Uterus (tissue), 4 donors: ENCODE measurements around the gene TMEM88. TPM values are rescaled to one million over a fixed set of nuclear protein-coding genes. Genes with fewer than 3 reads are reported as not detected.

Experiments
- DNase-seq, 2 donors: peaks; one replicate each; pipeline ENCODE4 v3.0.0-alpha.2; 2019 to 2020
- H3K27ac ChIP-seq, 2 donors: fragments of 200-600 bp; sonication (generic); 1 replicate in 1 of 2; 2 replicates in 1 of 2; pipeline ENCODE4 v1.5.1; 2016 to 2018
- H3K27me3 ChIP-seq, 2 donors: fragments of 200-600 bp; sonication (generic); one replicate each; pipeline ENCODE4 v1.5.1; 2018 to 2019; ENCODE audit warnings: control low read depth in 1 of 2
- H3K36me3 ChIP-seq, 2 donors: fragments of 200-600 bp; sonication (generic); one replicate each; pipeline ENCODE4 v1.5.1; 2019; ENCODE audit warnings: control low read depth in 1 of 2
- H3K4me1 ChIP-seq, 2 donors: fragments of 200-600 bp; sonication (generic); one replicate each; pipeline ENCODE4 v1.5.1; 2018 to 2019; ENCODE audit warnings: control low read depth in 1 of 2
- H3K4me3 ChIP-seq, 2 donors: fragments of 200-600 bp; sonication (generic); 1 replicate in 1 of 2; 2 replicates in 1 of 2; pipeline ENCODE4 v1.5.1; 2018 to 2019; ENCODE audit warnings: mild to moderate bottlenecking in 1 of 2
- H3K9me3 ChIP-seq, 2 donors: fragments of 200-600 bp; sonication (generic); one replicate each; pipeline ENCODE4 v1.5.1; 2019; ENCODE audit warnings: control low read depth in 1 of 2
- POLR2A ChIP-seq, 2 donors: fragments of 450-650 bp; IDR thresholded peaks; one replicate each; pipeline ENCODE4 v1.6.1; 2016; ENCODE audit warnings: antibody characterized with exemption in 2 of 2, mild to moderate bottlenecking in 1 of 2, moderate library complexity in 1 of 2
- intact Hi-C: fragments of 100-400 bp; cut with DNase I; formaldehyde crosslinking; loops from one replicate; pipeline ENCODE4 v1.15.1; 2023; ENCODE audit warnings: low total_unique reads
- total RNA-seq, 4 donors: library from RNA; depleted of rRNA in 3 of 4; stranded (reverse); fragments of >200 nt in 3 of 4; gene quantifications; one replicate each; pipeline versions ENCODE4 v1.1.0 to v1.2.4, GENCODE V29; 2014 to 2023
- TF ChIP-seq, protein P1 (sequence below), 4 experiments: fragments of 200-600 bp in 2 of 4; fragments of 450-650 bp in 2 of 4; sonication (generic) in 2 of 4; IDR thresholded peaks; one replicate each; pipeline ENCODE4 v1.5.1; 2016 to 2019; ENCODE audit warnings: antibody characterized with exemption in 4 of 4, mild to moderate bottlenecking in 2 of 4, moderate library complexity in 1 of 4
- donor health status: DM: yes; HTN: yes; CAD: no.

TMEM88 gene
- total RNA-seq, 4 donors from 2014 or later, result 7.3 to 68.1 (median 28.1) TPM

DNA sequence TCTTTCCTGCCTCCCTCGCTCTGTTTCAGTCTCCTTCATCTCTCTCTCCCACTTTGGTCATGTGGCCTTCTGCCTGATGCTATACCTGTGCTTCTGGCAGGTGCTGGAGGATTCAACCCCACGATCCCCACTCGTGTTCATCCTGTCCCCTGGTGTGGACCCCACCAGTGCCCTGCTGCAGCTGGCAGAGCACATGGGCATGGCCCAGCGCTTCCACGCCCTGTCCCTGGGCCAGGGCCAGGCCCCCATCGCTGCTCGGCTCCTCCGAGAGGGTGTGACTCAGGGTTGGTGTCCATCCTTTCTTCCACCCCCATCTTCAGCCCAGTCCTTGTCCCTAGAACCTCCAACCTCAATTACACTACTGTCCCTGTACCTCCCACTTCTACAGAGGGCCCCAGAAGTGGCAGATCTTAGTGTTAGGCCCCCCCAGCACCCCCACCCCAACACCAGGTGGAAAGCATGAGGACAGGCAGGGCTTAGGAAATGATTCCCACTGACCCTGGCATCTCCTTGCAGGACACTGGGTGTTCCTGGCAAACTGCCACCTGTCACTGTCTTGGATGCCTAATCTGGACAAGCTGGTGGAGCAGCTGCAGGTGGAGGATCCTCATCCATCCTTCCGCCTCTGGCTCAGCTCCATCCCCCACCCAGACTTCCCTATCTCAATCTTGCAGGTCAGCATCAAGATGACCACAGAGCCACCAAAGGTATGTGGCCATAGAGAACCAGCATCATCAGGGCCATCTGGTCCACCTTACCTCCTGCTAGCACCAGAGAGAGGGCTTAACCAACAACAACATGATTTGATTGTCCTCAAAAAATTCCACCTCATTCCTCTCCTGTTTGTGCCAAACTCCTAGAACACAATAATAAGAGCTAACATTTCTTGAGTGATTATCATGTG lies 30.6 kb upstream of the TMEM88 start:
- intact Hi-C loops, result loop anchor here (10.0 kb wide), 1 partner anchor 79 kb away; no protein-coding TSS in a partner anchor

DNA sequence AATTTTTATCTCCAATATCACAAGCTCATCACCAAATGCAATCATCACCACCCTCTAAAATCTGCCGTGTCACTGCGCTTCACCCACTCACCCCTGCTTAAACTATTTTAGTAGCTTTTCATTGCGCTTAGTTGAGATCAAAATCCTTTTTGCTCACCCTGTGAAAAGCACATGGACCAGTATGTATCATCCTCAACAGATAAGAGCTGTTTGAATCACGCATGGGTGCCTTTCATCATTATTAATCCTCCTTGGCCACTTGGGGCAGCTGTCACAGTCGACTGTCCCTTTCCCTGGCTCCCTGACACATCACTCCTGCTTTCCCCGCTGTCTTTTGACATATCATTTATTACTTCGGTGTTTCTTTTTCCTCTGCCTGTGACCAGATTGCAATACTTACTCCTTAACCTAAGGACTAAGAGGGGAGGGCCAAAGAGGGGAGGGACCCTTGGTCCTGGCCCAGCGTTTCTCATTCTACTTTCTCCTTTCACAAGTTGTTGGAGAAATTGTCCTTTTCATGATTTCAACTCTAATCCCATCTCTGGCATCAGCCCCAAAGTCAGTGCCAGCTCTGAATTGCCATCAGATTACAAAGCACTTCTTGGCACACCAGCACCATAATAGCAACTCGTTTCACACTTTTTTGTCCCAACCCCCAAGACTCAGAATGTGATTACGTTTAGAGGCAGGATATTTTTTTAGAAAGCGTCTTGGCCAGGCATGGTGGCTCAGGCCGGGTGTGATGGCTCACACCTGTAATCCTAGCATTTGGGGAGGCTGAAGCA lies 29.5 kb upstream of the TMEM88 start:
- TF ChIP-seq, protein P1, sequence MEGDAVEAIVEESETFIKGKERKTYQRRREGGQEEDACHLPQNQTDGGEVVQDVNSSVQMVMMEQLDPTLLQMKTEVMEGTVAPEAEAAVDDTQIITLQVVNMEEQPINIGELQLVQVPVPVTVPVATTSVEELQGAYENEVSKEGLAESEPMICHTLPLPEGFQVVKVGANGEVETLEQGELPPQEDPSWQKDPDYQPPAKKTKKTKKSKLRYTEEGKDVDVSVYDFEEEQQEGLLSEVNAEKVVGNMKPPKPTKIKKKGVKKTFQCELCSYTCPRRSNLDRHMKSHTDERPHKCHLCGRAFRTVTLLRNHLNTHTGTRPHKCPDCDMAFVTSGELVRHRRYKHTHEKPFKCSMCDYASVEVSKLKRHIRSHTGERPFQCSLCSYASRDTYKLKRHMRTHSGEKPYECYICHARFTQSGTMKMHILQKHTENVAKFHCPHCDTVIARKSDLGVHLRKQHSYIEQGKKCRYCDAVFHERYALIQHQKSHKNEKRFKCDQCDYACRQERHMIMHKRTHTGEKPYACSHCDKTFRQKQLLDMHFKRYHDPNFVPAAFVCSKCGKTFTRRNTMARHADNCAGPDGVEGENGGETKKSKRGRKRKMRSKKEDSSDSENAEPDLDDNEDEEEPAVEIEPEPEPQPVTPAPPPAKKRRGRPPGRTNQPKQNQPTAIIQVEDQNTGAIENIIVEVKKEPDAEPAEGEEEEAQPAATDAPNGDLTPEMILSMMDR (IDR thresholded peaks at IDR 0.05), result no peak
- TF ChIP-seq POLR2A (IDR thresholded peaks at IDR 0.05), result no peak
- no peak for DNase-seq
- Histone ChIP-seq H3K36me3 (no peaks in the 10 kb centered on the region), H3K4me1 (no peaks in the 10 kb centered on the region), H3K9me3 (no peaks in the 10 kb centered on the region), H3K27ac (no peak overlapping the region), H3K27me3 (no peaks in the 10 kb centered on the region), H3K4me3 (no peak overlapping the region)
- intact Hi-C loops, result loop anchor here (10.0 kb wide), 1 partner anchor 81 kb away; no protein-coding TSS in a partner anchor

More for the DNA sequence above, 30.6 kb upstream of the TMEM88 start:
- Histone ChIP-seq H3K27me3 (no peaks in the 10 kb centered on the region), H3K9me3 (no peaks in the 10 kb centered on the region), H3K36me3 (no peaks in the 10 kb centered on the region), H3K27ac (no peak overlapping the region), H3K4me3 (no peak overlapping the region), H3K4me1 (no peaks in the 10 kb centered on the region)
- no peak for DNase-seq
- TF ChIP-seq, protein P1 (IDR thresholded peaks at IDR 0.05), result no peak
- TF ChIP-seq POLR2A (IDR thresholded peaks at IDR 0.05), result no peak

DNA sequence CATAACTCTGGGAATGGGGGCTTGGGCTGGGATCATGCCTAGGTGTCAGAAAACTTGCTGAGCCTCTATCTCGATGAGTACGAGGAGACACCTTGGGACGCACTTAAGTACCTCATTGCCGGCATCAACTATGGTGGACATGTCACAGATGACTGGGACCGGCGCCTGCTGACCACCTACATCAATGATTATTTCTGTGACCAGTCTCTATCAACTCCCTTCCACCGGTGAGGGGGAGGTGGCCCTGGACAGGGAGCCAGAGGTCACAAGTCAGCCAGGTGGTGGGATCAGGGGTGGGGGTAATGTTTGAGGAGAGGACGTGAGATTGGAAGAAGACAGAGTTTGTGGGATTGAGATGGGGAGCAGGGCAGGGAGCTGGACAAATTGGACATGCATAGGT lies 24.2 kb upstream of the TMEM88 start:
- Histone ChIP-seq H3K4me1 (no peaks in the 10 kb centered on the region), H3K9me3 (no peaks in the 10 kb centered on the region), H3K36me3 (no peaks in the 10 kb centered on the region), H3K4me3 (no peak overlapping the region), H3K27me3 (no peaks in the 10 kb centered on the region), H3K27ac (no peak overlapping the region)
- DNase-seq, result no peak
- intact Hi-C loops, result no loop called here
- TF ChIP-seq, protein P1 (IDR thresholded peaks at IDR 0.05), result no peak
- no peak for TF ChIP-seq POLR2A (IDR thresholded peaks at IDR 0.05)

DNA sequence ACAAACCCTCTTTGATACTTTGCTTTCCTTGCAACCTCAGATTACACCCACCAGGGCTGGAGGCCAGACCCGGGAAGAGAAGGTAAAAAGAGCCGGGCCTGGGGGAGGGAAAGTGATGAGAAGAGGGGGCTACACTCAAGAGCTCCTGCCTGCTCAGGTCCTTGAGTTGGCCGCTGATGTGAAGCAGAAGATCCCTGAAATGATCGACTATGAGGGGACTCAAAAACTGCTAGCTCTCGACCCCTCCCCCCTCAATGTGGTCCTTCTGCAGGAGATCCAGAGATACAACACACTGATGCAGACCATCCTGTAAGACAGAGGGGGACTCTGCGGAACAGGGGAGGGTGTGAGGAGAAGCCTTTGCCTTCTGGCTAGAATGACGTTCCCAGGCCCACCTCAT lies 23.6 kb upstream of the TMEM88 start:
- no peak for TF ChIP-seq POLR2A (IDR thresholded peaks at IDR 0.05)
- TF ChIP-seq, protein P1 (IDR thresholded peaks at IDR 0.05), result no peak
- Histone ChIP-seq H3K36me3 (no peaks in the 10 kb centered on the region), H3K27ac (no peak overlapping the region), H3K4me3 (no peak overlapping the region), H3K9me3 (no peaks in the 10 kb centered on the region), H3K27me3 (no peaks in the 10 kb centered on the region), H3K4me1 (no peaks in the 10 kb centered on the region)
- intact Hi-C loops, result no loop called here
- no peak for DNase-seq

DNA sequence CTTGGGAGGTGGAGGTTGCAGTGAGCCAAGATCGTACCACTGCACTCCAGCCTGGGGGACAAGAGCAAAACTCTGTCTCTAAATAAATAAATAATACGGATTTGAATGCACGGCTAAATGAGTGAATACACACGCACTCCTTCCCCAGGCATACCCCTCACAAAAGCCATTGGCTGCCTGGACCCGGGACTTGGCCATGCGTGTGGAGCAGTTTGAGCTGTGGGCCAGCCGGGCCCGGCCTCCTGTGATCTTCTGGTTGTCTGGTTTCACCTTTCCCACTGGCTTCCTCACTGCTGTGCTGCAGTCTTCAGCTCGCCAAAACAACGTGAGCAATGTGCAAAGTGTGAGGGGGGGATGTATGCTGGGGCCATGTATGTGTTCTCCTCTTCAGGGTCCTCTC lies 22.4 kb upstream of the TMEM88 start:
- no peak for DNase-seq
- TF ChIP-seq POLR2A (IDR thresholded peaks at IDR 0.05), result no peak
- TF ChIP-seq, protein P1 (IDR thresholded peaks at IDR 0.05), result no peak
- intact Hi-C loops, result no loop called here
- Histone ChIP-seq H3K27me3 (no peaks in the 10 kb centered on the region), H3K4me3 (no peak overlapping the region), H3K9me3 (no peaks in the 10 kb centered on the region), H3K4me1 (peaks cover 4 to 6% of the 10 kb centered on the region in 2 donors), H3K36me3 (no peaks in the 10 kb centered on the region), H3K27ac (no peak overlapping the region)
